HG02884 (cell line): ENCODE results near the gene ITGAD.

Experiments used
- ATAC-seq: cut with Tn5 transposase; IDR thresholded peaks from one replicate; pipeline ENCODE4 v1.9.1; 2021; ENCODE audit warnings: mild to moderate bottlenecking, moderate library complexity; ENCODE audit not compliant: unreplicated experiment

Gene ITGAD

DNA sequence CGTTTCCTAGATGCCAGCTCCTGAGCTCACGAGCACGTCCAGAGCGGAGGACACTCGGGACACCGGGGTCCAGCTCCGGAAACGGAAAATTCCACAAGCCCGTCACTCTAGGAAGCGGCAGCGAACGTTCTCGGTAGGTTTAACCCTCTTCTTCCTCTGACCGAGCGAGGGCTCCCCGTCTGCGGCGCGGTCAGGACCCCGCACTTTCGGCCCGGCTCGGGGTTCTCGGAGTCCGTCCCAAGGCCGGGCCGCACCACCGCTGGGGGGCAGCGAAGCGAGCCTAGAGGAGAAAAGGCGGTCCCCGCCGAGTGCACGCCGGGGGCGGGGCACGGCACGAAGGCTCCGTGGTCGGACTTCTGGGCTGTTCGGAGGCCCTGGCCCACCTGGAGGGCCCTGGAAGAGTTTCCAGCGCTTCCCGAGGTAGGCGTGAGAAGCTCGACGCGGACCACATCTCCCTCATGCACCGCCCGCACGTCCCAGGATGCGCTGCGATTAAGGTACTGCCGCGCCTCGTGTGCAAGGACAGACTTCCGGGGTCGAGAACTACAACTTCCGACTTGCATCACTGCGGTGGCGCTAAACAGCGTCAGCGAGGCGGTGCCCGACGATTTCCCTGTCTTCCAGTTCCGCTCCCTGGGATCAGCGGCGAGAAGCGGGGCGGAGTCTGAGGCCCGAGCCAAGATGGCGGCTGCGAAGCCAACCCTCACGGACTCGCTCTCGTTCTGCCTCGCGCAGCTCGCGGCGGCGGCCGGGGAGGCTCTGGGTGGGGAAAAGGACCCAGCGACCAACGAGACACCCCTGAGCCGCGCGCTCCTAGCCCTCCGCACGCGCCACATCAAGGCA, 65.9 kb downstream of the ITGAD start, which contains the start of gene ARMC5:
Gene ARMC5, plus strand, starts transcription at position 658 of the 843 bp plus-strand sequence. Its CDS starts 24 bp downstream, at position 682.
- ATAC-seq: peak; percentile 73

DNA sequence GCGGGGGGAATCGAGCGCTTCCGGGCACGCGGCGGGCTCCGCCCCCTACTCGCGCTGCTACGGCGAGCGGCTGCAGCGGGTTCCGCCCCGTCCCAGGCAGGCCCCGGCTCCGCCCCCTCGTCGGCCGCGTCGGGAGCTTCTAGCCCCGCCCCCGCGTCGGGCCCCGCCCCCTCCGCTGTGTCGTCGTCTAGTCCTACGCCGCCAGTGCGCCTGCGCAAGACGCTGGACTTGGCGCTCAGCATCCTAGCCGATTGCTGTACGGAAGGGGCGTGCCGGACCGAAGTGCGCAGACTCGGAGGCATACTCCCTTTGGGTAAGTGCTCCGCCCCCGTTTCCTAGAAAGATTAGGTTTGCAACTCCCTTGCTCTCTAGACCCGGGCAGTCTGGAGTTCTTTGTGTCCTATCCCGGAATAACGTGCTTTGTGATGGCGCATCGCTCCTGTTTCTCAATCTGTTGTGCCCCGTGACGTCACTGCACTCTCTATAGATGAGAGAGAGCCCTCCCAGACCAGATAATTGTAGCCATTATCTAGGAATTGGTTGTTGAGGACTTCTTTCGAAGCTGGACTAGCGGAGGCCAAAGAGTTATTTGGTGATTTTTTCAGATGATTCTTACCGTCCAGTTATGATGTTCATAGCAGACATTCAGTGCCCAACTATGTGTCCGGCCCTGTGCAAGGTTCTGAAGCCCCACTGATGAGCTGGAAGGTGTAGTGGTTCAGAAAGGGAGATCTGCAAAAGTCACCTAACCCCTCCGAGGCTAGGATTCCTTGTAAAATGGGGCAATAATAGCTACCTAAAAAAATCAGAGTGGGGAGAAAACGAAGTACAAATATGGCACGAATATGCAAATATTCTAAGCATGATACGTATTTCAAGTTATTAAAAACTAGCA, 66.8 kb downstream of the ITGAD start:
- ATAC-seq: peak; percentile 53

DNA sequence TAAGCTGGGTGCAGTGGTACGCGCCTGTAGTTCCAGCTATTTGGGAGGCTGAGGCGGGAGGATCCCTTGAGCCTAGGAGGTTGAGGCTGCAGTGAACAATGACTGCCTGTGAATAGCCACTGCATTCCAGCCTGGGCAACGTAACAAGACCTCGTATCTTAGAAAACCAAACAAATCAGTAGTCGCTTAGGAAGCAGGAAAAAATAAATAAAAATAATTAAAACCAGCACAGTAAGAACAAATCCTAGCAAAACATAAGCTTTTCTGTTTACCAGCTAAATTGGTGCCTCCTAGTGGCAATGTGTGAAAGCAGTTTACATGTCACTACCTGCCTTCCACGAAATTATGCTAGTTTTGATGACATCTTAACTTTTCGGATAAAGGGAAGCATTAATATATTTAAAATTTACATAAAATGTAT, 67.5 kb downstream of the ITGAD start:
- no peak for ATAC-seq

DNA sequence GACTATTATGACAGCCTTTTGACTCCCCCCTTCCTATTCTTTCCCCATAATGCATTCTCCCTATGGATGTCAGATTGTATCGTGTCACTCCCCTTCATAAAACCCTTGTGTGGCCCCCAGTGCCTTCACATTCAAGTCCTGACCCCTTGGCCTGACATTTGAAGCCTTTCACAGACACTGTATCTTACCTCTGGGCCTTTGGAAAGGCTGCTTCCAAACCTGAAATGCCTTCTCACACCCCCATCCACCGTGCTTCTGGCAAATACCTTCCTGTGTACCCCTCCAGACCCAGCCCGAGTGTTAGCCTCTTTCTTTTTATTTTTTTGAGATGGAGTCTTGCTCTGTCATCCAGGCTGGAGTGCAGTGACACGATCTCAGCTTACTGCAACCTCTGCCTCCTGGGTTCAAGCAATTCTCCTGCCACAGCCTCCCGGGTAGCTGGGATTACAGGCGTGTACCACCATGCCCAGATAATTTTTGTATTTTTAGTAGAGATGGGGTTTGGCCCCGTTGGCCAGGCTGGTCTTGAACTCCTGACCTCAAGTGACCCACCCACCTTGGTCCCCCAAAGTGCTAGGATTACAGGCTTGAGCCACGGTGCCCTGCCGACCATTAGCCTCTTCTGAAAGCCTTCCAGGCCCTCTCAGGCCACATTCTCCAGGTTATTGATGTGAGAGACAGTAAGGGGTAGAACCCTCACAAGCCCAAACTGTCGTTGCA, 68.2 kb downstream of the ITGAD start:
- ATAC-seq: no peak

DNA sequence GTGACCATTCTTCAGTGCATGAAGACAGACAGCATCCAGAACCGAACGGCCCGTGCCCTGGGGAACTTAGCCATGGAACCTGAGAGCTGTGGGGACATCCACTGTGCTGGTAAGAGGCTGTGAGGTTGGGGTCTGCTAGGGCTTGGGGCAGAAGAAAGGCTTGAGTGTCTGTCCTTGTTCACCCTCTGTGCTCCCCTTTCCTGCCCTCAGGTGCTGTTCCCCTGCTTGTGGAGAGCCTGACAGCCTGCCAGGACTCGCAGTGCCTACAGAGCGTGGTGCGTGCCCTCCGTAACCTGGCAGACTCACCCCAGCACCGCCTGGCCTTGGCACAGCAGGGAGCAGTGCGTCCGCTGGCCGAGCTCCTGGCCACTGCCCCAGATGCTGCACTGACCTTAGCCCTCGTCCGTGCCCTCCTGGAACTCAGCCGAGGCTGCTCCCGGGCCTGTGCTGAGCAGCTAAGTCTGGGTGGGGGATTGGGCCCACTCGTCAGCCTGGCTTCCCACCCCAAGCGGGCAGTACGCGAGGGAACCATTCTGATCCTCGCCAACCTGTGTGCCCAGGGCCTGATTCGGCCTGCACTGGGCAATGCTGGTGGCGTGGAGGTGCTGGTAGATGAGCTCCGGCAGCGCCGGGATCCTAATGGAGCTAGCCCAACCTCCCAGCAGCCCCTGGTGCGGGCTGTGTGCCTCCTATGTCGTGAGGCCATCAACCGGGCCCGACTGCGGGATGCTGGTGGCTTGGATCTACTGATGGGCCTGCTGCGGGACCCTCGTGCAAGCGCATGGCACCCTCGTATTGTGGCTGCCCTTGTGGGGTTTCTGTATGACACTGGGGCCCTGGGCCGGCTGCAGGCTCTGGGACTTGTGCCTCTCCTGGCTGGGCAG, 69.0 kb downstream of the ITGAD start:
- ATAC-seq: no peak

DNA sequence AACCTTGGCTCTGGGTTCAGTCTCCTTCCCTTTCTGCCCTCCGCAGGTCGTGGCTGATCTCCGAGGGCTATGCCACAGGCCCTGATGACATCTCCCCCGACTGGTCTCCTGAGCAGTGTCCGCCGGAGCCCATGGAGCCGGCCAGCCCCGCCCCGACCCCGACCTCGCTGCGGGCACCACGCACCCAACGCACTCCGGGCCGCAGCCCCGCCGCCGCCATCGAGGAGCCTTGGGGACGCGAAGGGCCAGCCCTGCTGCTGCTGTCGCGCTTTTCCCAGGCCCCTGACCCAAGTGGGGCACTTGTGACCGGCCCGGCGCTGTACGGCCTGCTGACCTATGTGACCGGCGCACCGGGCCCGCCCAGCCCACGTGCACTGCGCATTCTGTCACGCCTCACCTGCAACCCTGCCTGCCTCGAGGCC, 71.2 kb downstream of the ITGAD start:
- no peak for ATAC-seq

DNA sequence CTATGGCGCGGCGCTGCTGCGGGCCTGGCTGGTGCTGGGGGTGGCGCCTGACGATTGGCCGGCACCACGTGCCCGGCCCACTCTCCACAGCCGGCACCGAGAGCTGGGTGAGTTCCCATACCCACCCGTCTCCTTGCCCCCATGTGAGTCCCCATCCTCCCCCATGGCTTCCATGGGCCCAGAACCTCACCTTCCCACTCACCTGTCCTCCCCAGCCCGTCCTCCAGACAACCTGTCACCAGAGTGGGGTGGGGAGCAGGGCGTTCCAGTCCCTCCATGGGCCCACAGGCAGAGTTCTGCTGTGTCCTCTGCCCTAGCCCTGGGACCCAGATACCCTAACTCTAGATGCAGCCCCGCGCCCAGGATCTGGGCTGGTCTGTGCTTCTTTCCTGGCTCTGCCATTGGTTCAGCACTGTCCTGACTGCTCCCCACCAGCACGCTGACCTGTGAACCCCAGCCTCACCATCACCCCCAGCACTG, 71.7 kb downstream of the ITGAD start:
- ATAC-seq: no peak

DNA sequence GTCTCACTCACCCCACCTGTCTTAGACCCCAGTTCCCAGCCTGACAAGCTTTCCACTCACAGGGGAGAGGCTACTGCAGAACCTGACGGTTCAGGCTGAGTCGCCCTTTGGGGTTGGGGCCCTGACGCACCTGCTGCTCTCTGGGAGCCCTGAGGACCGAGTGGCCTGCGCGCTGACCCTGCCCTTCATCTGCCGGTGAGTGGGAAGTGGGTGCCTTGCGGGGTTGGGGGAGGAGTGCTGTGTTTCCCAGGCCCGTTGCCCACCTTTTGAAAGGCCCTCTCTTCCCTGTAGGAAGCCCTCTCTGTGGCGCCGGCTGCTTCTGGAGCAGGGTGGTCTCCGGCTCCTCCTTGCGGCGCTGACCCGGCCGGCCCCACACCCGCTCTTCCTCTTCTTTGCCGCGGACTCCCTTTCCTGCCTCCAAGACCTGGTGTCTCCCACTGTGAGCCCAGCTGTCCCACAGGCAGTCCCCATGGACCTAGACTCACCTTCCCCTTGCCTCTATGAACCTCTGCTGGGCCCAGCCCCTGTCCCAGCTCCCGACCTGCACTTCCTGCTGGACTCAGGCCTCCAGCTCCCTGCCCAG, 72.7 kb downstream of the ITGAD start:
- ATAC-seq: no peak

DNA sequence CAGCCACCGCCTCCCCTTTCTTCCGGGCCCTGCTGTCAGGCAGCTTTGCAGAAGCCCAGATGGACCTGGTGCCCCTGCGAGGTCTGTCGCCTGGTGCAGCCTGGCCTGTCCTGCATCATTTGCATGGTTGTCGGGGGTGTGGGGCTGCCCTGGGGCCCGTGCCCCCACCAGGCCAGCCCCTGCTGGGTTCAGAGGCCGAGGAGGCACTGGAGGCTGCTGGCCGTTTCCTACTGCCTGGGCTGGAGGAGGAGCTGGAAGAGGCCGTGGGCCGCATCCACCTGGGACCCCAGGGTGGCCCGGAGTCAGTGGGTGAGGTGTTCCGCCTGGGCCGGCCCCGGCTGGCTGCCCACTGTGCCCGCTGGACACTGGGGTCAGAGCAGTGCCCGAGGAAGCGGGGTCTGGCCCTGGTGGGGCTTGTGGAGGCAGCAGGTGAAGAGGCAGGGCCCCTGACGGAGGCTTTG, 73.3 kb downstream of the ITGAD start:
- ATAC-seq: no peak

DNA sequence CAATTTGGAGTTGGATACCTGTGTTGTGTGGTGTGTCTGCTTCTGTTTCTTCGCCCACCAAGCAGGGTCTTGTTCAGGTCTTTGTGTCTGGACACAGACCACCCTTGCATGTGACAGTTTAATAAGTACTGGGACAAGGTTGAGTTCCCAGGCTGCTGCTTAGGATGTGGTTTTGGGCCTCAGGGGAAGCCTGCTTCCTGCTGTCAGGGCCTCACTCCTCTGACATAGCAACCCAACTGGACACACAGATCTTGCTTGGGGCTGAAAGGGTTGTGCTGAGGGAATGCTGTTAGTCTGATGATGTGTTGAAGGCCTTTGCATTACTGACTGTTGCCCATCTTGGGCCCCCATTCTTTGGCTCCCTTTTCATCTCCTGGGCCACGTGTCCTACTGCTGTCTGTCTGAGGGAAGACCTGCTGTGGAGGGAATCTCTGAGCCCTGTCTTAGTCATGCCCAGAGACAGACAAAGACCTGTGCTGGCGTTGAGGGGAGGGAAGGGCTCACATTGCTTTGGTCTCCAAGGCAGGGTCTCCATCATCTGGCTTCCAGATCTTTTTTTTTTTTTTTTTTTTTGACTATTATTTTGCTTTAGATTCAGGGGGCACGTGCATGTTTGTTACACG, 74.1 kb downstream of the ITGAD start:
- no peak for ATAC-seq

DNA sequence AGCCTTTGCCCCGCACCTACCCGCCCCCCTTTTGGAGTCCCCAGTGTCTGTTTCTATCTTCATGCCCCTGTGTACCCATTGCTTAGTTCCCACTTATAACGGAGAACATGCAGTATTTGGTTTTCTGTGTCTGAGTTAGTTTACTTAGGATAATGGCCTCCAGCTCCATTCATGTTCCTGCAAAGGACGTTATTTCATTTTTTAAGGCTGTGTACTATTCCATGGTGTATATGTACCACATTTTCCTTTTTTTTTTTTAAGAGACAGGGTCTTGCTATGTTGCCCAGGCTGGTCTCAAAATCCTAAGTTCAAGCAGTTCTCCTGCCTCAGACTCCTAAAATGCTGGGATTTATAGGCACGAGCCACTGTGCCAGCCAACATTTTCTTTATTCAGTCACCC, 74.7 kb downstream of the ITGAD start:
- ATAC-seq: no peak

DNA sequence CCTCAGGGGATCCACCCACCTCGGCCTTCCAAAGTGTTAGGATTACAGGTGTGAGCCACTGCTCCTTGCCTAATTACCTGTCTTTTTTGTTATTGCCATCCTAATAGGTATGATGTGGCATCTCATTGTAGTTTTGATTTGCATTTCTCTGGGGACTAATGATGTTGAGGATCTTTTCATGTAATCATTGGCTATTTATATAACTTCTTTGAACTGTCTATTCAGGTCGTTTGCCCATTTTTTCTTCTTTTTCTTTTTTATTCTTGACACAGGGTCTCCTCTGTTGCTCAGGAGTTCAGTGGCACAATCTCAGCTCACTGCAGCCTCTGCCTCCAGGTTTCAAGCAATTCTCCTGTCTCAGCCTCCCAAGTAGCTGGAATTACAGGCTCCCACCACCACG, 77.5 kb downstream of the ITGAD start:
- ATAC-seq: no peak

DNA sequence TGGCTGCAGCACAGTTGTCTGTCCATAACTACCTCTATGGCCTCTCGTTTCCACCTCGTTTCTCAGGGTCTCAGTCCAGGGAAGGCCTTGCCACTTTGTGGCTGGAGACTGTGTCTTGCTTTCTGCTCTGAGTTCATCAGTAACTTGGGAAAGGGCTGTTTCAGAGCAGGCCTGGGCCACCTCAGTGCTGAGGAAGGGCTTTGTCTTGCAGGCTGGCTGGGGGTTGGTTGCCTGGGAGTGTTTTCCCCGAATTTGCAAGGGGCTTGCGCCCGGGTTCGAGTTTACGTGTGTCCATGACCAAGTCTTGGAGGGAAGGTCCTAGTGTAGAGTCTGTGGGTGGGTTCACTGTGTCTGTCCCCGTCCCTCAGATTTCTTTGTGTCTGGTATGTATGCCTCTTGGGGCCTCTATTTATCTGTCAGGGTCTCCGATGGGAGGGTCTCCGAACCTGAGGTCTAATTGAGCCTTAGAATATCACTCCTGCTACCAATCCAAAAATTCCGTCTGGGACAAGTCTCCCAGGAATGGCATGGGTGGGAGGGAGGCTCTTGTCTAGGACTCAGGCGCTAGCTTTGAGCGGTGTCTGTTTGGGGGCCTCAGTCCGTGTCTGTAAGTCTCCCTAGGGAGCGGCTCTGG, 78.2 kb downstream of the ITGAD start:
- ATAC-seq: no peak

DNA sequence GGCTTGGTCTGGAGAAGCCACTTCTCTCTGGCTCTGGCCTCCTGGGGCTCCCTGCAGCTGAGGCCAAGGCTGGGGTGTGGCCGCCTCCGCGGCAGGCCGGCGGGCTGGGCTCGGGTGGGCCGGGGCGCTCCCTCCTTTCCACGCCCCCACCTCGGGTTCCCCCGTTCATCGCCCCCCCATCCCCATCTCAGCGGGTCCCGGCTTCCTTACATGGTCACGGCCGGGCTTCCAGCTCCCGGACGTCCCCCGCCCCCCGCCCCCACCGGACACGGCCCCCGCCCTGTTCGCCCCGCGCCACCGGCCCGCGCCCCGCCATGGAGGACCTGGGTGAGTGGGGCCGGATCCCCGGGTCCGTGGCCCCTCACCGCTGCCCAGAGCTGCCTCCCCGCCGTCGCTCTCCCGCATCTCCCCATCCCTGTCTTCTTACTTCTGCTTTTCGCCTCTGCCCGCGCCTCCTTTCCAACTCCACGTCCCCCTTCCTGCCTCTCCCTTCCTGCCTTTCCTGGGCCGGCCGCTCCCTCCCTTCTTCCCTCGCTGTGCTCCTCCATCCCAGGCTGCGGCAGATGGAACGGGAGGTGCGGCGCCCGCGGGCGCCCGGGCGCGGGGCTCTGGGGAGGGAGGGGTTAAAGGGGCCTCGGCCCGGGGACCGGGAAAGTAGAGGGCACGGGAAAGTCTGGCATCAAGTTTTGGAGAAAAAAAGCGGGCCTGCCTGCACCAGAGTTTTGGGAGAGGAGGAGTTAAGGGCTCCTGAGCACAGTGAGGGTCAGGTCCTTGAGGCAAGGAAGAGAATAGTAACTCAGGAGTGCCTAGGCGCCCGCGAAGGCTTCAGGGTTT, 79.0 kb downstream of the ITGAD start, which contains the start of gene TGFB1I1:
Gene TGFB1I1, plus strand, starts transcription at position 278 of the 834 bp plus-strand sequence. Its CDS starts 37 bp downstream, at position 315.
- ATAC-seq: no peak

DNA sequence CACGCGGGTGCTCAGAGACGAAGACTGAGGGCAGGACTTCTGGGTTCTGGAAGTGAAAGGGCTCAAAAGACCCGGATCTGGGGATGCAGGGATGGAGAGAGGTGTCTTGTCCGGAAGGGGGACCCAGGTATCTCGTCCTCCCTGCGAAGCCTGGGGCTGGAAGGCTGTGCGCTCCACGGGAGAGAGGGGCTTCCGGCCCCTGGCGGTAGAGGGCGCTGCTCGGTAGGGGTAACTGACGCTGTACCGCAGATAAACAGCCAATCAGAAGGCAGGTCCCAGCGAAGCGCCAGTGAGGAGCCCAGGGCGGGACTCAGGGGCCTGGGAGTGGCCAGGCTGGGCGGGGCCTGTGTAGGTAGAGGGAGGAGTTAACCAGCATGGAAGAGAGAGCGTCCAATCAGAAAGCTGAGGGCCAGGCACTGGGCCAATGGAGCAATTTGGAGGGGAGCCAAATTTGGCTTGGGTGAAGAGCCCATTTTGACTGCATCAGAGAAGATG, 79.6 kb downstream of the ITGAD start:
- ATAC-seq: no peak

DNA sequence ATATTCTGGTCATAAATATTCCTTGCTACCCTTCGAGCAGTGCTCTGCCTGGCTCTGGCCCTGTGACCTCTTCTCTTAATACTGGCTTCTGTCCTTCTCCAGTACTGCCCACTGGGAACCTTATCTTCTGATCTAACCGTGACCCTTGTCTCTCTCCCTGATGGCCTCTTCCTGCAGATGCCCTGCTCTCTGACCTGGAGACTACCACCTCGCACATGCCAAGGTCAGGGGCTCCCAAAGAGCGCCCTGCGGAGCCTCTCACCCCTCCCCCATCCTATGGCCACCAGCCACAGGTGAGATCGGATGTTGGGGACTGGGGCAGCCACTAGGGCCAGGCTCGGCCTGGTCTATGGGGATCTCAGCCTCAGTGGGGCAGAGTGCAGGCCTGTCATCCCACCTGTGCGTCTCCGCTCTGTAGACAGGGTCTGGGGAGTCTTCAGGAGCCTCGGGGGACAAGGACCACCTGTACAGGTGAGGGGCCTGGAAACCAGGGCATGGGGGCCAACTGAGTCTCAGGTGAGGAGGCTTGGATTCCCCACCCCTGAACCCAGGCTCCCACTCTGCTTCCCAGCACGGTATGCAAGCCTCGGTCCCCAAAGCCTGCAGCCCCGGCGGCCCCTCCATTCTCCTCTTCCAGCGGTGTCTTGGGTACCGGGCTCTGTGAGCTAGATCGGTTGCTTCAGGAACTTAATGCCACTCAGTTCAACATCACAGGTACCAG, 80.3 kb downstream of the ITGAD start:
- no peak for ATAC-seq
